ENCODE data around the gene TAOK3. TPM values are rescaled to one million over a fixed set of nuclear protein-coding genes. Genes with fewer than 3 reads are reported as not detected.

TAOK3 gene
- total and polyA plus RNA-seq, 12 donors, result 10.7 to 55.3 (median 29.8) TPM

- H3K36me3 ChIP-seq (replicated peaks in 1 of 2), result no peaks in the 10 kb centered on the region
- H3K9me3 ChIP-seq (replicated peaks in 1 of 3), result no peaks in the 10 kb centered on the region
- peaks cover 14 to 30% of the 10 kb centered on the region in 2 donors for H3K4me1 ChIP-seq (replicated peaks in 1 of 2)
- DNase-seq, result no peak
- H3K27me3 ChIP-seq, result no peaks in the 10 kb centered on the region
- no peak overlapping the region for H3K4me3 ChIP-seq
- intact Hi-C loops (cut with DNase I), result no loop called here
- TF ChIP-seq POLR2A (IDR thresholded peaks at IDR 0.05), result no peak
- TF ChIP-seq, protein P1, sequence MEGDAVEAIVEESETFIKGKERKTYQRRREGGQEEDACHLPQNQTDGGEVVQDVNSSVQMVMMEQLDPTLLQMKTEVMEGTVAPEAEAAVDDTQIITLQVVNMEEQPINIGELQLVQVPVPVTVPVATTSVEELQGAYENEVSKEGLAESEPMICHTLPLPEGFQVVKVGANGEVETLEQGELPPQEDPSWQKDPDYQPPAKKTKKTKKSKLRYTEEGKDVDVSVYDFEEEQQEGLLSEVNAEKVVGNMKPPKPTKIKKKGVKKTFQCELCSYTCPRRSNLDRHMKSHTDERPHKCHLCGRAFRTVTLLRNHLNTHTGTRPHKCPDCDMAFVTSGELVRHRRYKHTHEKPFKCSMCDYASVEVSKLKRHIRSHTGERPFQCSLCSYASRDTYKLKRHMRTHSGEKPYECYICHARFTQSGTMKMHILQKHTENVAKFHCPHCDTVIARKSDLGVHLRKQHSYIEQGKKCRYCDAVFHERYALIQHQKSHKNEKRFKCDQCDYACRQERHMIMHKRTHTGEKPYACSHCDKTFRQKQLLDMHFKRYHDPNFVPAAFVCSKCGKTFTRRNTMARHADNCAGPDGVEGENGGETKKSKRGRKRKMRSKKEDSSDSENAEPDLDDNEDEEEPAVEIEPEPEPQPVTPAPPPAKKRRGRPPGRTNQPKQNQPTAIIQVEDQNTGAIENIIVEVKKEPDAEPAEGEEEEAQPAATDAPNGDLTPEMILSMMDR (IDR thresholded peaks at IDR 0.05), result no peak
- H3K27ac ChIP-seq, result no peak overlapping the region
- 83 to 91% (median 88%) methylated on average over 4 of the region's 4 CpGs for WGBS, 4 donors
Measured at GRCh38 chr12:118361889-118362288, 10.8 kb downstream of the TAOK3 start.

DNA sequence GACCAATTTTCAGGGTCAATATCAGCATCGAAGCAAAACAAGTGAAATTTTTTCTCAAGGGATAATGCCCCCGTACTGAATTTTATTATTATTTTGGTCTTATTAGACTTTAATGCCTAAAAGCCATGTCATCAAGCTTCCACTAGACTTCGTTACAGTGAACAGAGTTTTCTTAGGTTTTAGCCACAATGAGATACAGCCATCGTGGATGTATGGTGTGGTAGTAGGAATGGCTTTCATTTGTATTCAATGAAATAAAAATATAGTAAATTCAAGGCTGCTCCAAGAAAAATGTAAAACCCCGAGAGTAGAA is 11.7 kb downstream of the TAOK3 start:
- H3K4me1 ChIP-seq (replicated peaks in 1 of 2), result peaks cover 14 to 38% of the 10 kb centered on the region in 2 donors
- WGBS, 4 donors, result 63 to 73% (median 71%) methylated on average over 5 of the region's 5 CpGs
- no peak overlapping the region for H3K27ac ChIP-seq
- no peak for TF ChIP-seq POLR2A (IDR thresholded peaks at IDR 0.05)
- TF ChIP-seq, protein P1 (IDR thresholded peaks at IDR 0.05), result no peak
- intact Hi-C loops (cut with DNase I), result no loop called here
- H3K4me3 ChIP-seq, result no peak overlapping the region
- no peaks in the 10 kb centered on the region for H3K9me3 ChIP-seq (replicated peaks in 1 of 3)
- DNase-seq, result no peak
- no peaks in the 10 kb centered on the region for H3K36me3 ChIP-seq (replicated peaks in 1 of 2)
- no peaks in the 10 kb centered on the region for H3K27me3 ChIP-seq

DNA sequence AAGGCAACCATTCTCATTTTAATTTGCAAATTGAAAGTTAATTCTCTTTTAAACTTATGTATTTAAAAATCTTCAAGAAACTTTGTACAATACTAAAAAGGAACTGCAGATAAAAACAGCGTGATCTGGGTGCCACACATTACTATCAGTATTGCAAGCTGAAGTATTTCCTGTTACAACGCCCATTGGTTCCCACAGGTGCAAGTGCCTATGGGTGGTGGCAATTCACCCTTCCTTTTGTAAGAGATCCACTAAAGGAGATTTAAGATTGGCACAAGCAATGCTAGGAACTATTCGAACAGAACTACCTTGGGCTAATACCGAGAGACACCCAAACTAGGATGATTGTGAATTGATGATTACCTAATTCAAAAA is 13.2 kb downstream of the TAOK3 start:
- H3K4me3 ChIP-seq, result no peak overlapping the region
- 73 to 83% (median 76%) methylated on average over 4 of the region's 4 CpGs for WGBS, 4 donors
- H3K27ac ChIP-seq, result peak overlapping the region in 2 of 5 donors; percentile 20 to 77
- intact Hi-C loops (cut with DNase I), result no loop called here
- DNase-seq, result no peak
- TF ChIP-seq POLR2A (IDR thresholded peaks at IDR 0.05), result no peak
- TF ChIP-seq, protein P1 (IDR thresholded peaks at IDR 0.05), result no peak
- no peaks in the 10 kb centered on the region for H3K9me3 ChIP-seq (replicated peaks in 1 of 3)
- no peaks in the 10 kb centered on the region for H3K27me3 ChIP-seq
- no peaks in the 10 kb centered on the region for H3K36me3 ChIP-seq (replicated peaks in 1 of 2)
- peaks cover 14 to 40% of the 10 kb centered on the region in 2 donors for H3K4me1 ChIP-seq (replicated peaks in 1 of 2)

DNA sequence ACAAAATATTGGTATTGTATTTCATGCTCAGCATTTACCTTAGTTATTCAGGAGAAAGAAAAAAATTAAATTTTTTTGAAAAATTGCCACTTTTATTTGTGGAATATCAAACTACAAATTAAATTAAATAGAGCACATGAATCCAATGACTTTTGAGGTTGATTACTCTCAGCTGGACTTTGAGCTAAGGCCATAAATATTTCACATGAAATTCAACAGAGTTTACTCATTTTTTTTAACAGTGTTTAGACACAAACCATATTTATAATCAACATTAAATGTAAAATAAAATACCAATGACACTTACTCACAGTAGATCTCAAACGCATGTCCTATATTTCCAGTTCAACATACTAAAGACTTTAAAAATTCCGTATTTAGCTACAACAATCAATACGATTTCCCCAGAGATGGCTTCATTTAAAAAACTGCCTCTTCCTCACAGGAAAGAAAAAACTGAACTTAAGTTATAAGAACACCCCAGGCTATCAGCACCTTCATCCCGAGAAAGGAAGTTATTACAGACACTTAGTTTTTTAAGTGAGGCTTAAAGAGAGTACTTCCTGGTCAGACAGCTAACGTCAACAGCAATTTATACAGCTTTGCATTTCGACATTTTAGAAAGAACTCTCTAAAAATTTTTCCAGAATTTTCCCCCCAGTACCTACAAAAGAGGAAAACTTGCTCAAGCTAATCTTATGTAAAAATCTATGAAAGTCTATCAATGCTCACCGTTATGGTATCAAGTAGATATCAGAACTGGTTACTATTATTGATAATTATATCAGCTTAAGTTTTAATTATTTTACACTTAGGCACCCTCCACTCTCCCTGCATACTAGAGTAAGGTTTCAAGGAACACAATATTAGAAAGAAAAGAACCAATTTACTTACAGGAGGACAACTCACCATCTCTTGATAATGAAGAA is 13.8 kb downstream of the TAOK3 start:
- H3K36me3 ChIP-seq (replicated peaks in 1 of 2), result no peaks in the 10 kb centered on the region
- H3K4me3 ChIP-seq, result no peak overlapping the region
- 62 to 79% (median 71%) methylated on average over 7 of the region's 7 CpGs for WGBS, 4 donors
- intact Hi-C loops (cut with DNase I), result no loop called here
- no peak for DNase-seq
- H3K27ac ChIP-seq, result peak overlapping the region in 4 of 5 donors; percentile 1 to 77 (median 16)
- H3K9me3 ChIP-seq (replicated peaks in 1 of 3), result no peaks in the 10 kb centered on the region
- no peaks in the 10 kb centered on the region for H3K27me3 ChIP-seq
- H3K4me1 ChIP-seq (replicated peaks in 1 of 2), result peaks cover 14 to 40% of the 10 kb centered on the region in 2 donors
- TF ChIP-seq POLR2A (IDR thresholded peaks at IDR 0.05), result no peak
- TF ChIP-seq, protein P1 (IDR thresholded peaks at IDR 0.05), result no peak
